ENCODE measurements around the gene WDR73. TPM values are rescaled to one million over a fixed set of nuclear protein-coding genes. Genes with fewer than 3 reads are reported as not detected.

WDR73 gene
- total and polyA plus RNA-seq, 10 of the 15 experiments (the other 5 are each of a cell fraction or from before 2014, with no cell fraction given): 4.4 to 25.6 (median 16.3) TPM

DNA sequence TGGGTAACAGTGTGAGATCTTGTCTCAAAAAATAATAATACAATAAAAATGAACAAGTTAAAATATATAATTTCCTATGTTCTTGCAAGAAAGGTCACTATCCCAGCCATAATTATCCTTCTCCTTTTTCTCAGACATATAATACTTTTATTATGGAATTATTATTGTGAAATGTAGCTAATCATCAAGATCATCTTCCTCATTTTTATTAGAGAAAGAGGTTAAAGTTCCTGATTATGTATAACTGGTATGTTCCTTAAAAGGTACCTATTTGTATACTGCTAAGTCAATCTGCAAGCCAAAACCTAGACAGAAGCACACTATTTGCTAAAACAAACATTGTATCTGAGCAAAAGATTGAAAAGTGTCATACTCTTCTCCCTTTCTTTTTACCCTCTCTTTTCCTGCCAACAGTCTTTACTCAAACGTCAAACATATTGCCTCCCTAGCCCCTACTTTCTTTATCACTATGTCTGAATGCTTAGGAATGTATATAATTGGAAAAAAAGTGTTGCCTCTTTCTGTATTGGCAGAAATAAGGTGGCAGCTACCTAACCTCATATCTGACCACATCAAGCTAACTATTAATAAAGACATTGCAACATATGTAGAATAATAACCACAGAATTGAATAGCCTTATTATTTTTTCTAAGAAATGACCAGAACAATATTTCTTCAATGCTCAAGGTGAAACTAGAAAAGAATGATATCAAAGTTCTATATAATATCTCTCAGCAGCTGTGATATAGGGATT is 43.3 kb upstream of the WDR73 start:
- SMC1A ChIA-PET (ENCODE audit: uncharacterized antibody, unreplicated experiment): interaction anchor here (1.1 to 1.9 kb wide), 7 partner anchors 9 to 348 kb away, joined by 3 to 10 read pairs (median 4); no protein-coding TSS in a partner anchor
- CTCF ChIA-PET: interaction anchor here (0.6 to 1.8 kb wide), 5 partner anchors 10 to 110 kb away, joined by 3 to 4 read pairs (median 3); no protein-coding TSS in a partner anchor
- no peaks in the 10 kb centered on the region; the same call in 2 of the 3 replicates for H3K9me3 ChIP-seq (replicated peaks; ENCODE audit: control insufficient read depth, insufficient read depth, low read length)
- H3K4me1 ChIP-seq (ENCODE audit: control insufficient read depth, insufficient read depth, low read length): no peaks in the 10 kb centered on the region; the same call in 1 of the 2 replicates
- TF ChIP-seq RUNX3 (IDR thresholded peaks at IDR 0.05; ENCODE audit: low read length) (peak; percentile 44; the same call in 1 of the 2 replicates), STAT1 (conservative IDR thresholded peaks at IDR 0.05) (no peak)
- TF ChIP-seq, protein P1, sequence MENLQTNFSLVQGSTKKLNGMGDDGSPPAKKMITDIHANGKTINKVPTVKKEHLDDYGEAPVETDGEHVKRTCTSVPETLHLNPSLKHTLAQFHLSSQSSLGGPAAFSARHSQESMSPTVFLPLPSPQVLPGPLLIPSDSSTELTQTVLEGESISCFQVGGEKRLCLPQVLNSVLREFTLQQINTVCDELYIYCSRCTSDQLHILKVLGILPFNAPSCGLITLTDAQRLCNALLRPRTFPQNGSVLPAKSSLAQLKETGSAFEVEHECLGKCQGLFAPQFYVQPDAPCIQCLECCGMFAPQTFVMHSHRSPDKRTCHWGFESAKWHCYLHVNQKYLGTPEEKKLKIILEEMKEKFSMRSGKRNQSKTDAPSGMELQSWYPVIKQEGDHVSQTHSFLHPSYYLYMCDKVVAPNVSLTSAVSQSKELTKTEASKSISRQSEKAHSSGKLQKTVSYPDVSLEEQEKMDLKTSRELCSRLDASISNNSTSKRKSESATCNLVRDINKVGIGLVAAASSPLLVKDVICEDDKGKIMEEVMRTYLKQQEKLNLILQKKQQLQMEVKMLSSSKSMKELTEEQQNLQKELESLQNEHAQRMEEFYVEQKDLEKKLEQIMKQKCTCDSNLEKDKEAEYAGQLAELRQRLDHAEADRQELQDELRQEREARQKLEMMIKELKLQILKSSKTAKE (IDR thresholded peaks at IDR 0.05; ENCODE audit: low read depth, poor library complexity, severe bottlenecking): no peak
- 0% methylated on average over 1 of the region's 1 CpG for WGBS (ENCODE audit: insufficient coverage, insufficient replicate concordance, low lambda C conversion rate, missing lambda C conversion rate)
- H3K4me3 ChIP-seq: no peak overlapping the region
- in situ Hi-C loops (cut with MboI): no loop called here
- peak; percentile 61 for ATAC-seq
- RAD21 ChIA-PET (ENCODE audit: unreplicated experiment): interaction anchor here (1.8 kb wide), 1 partner anchor 19 kb away, joined by 8 read pairs; the partner anchor contains the start of gene SEC11A
- intact Hi-C loops (cut with micrococcal nuclease; ENCODE audit: unreplicated experiment): no loop called here
- POLR2A ChIA-PET: interaction anchor here (0.5 to 1.3 kb wide), 4 partner anchors 9 to 1022 kb away, joined by 3 to 4 read pairs (median 4); no protein-coding TSS in a partner anchor
- BruUV-seq (replicated peaks): TSS peak; percentile 15
- H3K27ac ChIP-seq (ENCODE audit: control insufficient read depth, insufficient read depth): no peak overlapping the region
- no peak overlapping the region for H3K9ac ChIP-seq (ENCODE audit: control insufficient read depth, insufficient read depth, low read length)
- no peak for DNase-seq (ENCODE audit: low read depth, low spot score)
- peaks cover 0 to 3% of the 10 kb centered on the region in 2 experiments; a peak in 1 of 4 replicates for H3K36me3 ChIP-seq (ENCODE audit: control insufficient read depth in 2 of 2, insufficient read depth in 2 of 2, low read length in 1 of 2)
- H4K20me1 ChIP-seq (ENCODE audit: control insufficient read depth, insufficient read depth): 0 out of 2 replicates have a peak, but pooled peaks cover 2% of the 10 kb centered on the region
- FAIRE-seq: peak; percentile 73
- no peak overlapping the region for H2AFZ ChIP-seq (ENCODE audit: control insufficient read depth, low read depth, low read length)
- H3K4me2 ChIP-seq (ENCODE audit: control insufficient read depth, insufficient read depth): no peak overlapping the region
- H3K79me2 ChIP-seq (ENCODE audit: control insufficient read depth, insufficient read depth, low read length): peaks cover 70% of the 10 kb centered on the region
- no peaks in the 10 kb centered on the region for H3K27me3 ChIP-seq (replicated peaks in 1 of 2; ENCODE audit: control insufficient read depth in 2 of 2, insufficient read depth in 2 of 2, low read length in 1 of 2)
